Uterus (tissue), 4 donors: ENCODE measurements around the gene USP47. TPM values are rescaled to one million over a fixed set of nuclear protein-coding genes. Genes with fewer than 3 reads are reported as not detected.

Experiments
- DNase-seq, 2 donors: peaks; one replicate each; pipeline ENCODE4 v3.0.0-alpha.2; 2019 to 2020
- H3K27ac ChIP-seq, 2 donors: fragments of 200-600 bp; sonication (generic); 1 replicate in 1 of 2; 2 replicates in 1 of 2; pipeline ENCODE4 v1.5.1; 2016 to 2018
- H3K27me3 ChIP-seq, 2 donors: fragments of 200-600 bp; sonication (generic); one replicate each; pipeline ENCODE4 v1.5.1; 2018 to 2019; ENCODE audit warnings: control low read depth in 1 of 2
- H3K36me3 ChIP-seq, 2 donors: fragments of 200-600 bp; sonication (generic); one replicate each; pipeline ENCODE4 v1.5.1; 2019; ENCODE audit warnings: control low read depth in 1 of 2
- H3K4me1 ChIP-seq, 2 donors: fragments of 200-600 bp; sonication (generic); one replicate each; pipeline ENCODE4 v1.5.1; 2018 to 2019; ENCODE audit warnings: control low read depth in 1 of 2
- H3K4me3 ChIP-seq, 2 donors: fragments of 200-600 bp; sonication (generic); 1 replicate in 1 of 2; 2 replicates in 1 of 2; pipeline ENCODE4 v1.5.1; 2018 to 2019; ENCODE audit warnings: mild to moderate bottlenecking in 1 of 2
- H3K9me3 ChIP-seq, 2 donors: fragments of 200-600 bp; sonication (generic); one replicate each; pipeline ENCODE4 v1.5.1; 2019; ENCODE audit warnings: control low read depth in 1 of 2
- POLR2A ChIP-seq, 2 donors: fragments of 450-650 bp; IDR thresholded peaks; one replicate each; pipeline ENCODE4 v1.6.1; 2016; ENCODE audit warnings: antibody characterized with exemption in 2 of 2, mild to moderate bottlenecking in 1 of 2, moderate library complexity in 1 of 2
- intact Hi-C: fragments of 100-400 bp; cut with DNase I; formaldehyde crosslinking; loops from one replicate; pipeline ENCODE4 v1.15.1; 2023; ENCODE audit warnings: low total_unique reads
- total RNA-seq, 4 donors: library from RNA; depleted of rRNA in 3 of 4; stranded (reverse); fragments of >200 nt in 3 of 4; gene quantifications; one replicate each; pipeline versions ENCODE4 v1.1.0 to v1.2.4, GENCODE V29; 2014 to 2023
- TF ChIP-seq, protein P1 (sequence below), 4 experiments: fragments of 200-600 bp in 2 of 4; fragments of 450-650 bp in 2 of 4; sonication (generic) in 2 of 4; IDR thresholded peaks; one replicate each; pipeline ENCODE4 v1.5.1; 2016 to 2019; ENCODE audit warnings: antibody characterized with exemption in 4 of 4, mild to moderate bottlenecking in 2 of 4, moderate library complexity in 1 of 4
- donor health status: DM: yes; HTN: yes; CAD: no.

The USP47 gene
- total RNA-seq, 4 donors from 2014 or later: 83.4 to 247 (median 146) TPM

DNA sequence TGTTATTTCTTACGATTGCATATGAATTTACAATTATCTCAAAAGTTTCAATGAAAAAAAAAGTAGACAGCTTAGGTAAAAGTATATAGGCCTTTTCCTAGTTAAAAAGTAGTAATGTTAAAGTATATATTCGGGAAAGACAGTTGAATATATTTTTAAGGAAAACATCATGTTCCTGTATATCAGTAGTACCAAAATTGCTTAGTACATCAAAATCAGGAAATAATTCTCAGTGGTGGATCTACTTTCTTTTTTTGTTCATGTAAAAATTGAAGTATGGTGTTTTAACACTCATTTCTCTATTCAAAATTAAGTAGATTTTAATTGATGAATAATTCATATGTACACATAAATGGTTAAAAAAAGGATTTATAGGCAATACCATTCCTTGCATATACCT lies 73.9 kb downstream of the USP47 start:
- Histone ChIP-seq H3K27ac (no peak overlapping the region), H3K27me3 (no peaks in the 10 kb centered on the region), H3K36me3 (no peaks in the 10 kb centered on the region), H3K4me3 (no peak overlapping the region), H3K9me3 (no peaks in the 10 kb centered on the region), H3K4me1 (peaks cover 0 to 3% of the 10 kb centered on the region in 2 donors)
- intact Hi-C loops: no loop called here
- no peak for TF ChIP-seq POLR2A (IDR thresholded peaks at IDR 0.05)
- TF ChIP-seq, protein P1, sequence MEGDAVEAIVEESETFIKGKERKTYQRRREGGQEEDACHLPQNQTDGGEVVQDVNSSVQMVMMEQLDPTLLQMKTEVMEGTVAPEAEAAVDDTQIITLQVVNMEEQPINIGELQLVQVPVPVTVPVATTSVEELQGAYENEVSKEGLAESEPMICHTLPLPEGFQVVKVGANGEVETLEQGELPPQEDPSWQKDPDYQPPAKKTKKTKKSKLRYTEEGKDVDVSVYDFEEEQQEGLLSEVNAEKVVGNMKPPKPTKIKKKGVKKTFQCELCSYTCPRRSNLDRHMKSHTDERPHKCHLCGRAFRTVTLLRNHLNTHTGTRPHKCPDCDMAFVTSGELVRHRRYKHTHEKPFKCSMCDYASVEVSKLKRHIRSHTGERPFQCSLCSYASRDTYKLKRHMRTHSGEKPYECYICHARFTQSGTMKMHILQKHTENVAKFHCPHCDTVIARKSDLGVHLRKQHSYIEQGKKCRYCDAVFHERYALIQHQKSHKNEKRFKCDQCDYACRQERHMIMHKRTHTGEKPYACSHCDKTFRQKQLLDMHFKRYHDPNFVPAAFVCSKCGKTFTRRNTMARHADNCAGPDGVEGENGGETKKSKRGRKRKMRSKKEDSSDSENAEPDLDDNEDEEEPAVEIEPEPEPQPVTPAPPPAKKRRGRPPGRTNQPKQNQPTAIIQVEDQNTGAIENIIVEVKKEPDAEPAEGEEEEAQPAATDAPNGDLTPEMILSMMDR (IDR thresholded peaks at IDR 0.05): no peak
- DNase-seq: no peak

DNA sequence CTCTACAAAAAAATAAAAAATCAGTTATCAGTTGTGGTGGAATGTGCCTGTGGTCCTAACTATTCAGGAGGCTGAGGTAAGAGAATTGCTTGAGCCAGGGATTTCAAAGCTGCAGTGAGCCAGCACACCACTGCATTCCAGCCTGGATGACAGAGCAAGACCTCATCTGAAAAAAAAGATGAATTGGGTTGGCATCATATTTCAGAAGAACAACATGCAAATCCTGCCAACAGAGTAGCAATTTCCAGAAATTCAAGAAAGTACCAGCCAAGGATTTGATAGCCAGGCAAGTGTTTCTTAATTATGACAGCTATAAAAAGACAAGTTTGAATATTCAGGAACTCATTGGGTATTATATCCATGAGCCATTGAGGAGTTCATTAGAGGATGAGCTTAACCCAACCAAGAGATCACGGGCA lies 75.2 kb downstream of the USP47 start:
- Histone ChIP-seq H3K27ac (peak overlapping the region in 1 of 2 donors; percentile 26), H3K27me3 (no peaks in the 10 kb centered on the region), H3K4me1 (peaks cover 0 to 3% of the 10 kb centered on the region in 2 donors), H3K36me3 (no peaks in the 10 kb centered on the region), H3K9me3 (no peaks in the 10 kb centered on the region), H3K4me3 (no peak overlapping the region)
- TF ChIP-seq, protein P1 (IDR thresholded peaks at IDR 0.05): no peak
- TF ChIP-seq POLR2A (IDR thresholded peaks at IDR 0.05): no peak
- DNase-seq: no peak
- intact Hi-C loops: no loop called here

DNA sequence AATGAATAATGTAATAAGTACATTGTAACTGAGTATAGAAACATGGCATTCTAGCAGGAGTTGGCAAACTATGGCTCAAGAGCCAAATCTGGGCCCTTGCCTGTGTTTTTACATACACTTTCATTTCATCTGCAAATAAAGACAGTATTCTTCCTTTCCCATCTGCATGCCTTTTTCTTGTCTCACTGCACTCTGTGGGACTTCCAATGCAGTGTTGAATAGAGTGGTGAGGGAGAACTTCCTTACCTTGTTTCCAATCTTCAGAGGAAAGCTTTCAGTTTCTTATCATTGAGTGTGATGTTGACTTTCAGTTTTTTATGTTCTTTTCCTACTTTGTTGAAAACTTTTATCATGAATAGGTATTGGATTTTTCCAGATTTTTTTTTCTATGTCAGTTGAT lies 82.1 kb downstream of the USP47 start:
- no peaks in the 10 kb centered on the region for H3K4me1 ChIP-seq
- no peak for DNase-seq
- intact Hi-C loops: no loop called here
- no peak overlapping the region for H3K4me3 ChIP-seq
- TF ChIP-seq, protein P1 (IDR thresholded peaks at IDR 0.05): no peak
- no peak for TF ChIP-seq POLR2A (IDR thresholded peaks at IDR 0.05)
- no peaks in the 10 kb centered on the region for H3K36me3 ChIP-seq
- no peaks in the 10 kb centered on the region for H3K27me3 ChIP-seq
- no peak overlapping the region for H3K27ac ChIP-seq
- no peaks in the 10 kb centered on the region for H3K9me3 ChIP-seq

DNA sequence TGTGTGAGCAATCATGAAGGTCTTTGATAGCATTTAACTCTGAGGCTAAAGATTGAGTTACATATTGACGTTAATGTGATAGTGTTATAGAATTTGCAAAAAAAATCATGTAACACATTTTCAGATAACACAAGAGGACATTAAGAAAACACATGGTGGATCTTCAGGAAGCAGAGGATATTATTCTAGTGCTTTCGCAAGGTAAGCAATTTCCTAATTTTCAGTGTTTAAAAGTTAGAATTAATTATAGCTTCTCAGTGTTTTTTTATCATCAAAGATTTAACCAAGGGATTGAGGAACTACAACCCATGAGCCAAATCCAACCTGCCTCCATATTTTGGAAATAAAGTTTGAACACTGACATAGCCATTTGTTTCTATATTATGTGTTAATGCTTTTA lies 88.1 kb downstream of the USP47 start:
- H3K27ac ChIP-seq: no peak overlapping the region
- no peak for DNase-seq
- peaks cover 0 to 4% of the 10 kb centered on the region in 2 donors for H3K4me1 ChIP-seq
- H3K4me3 ChIP-seq: no peak overlapping the region
- no peaks in the 10 kb centered on the region for H3K9me3 ChIP-seq
- H3K36me3 ChIP-seq: no peaks in the 10 kb centered on the region
- TF ChIP-seq POLR2A (IDR thresholded peaks at IDR 0.05): no peak
- TF ChIP-seq, protein P1 (IDR thresholded peaks at IDR 0.05): no peak
- intact Hi-C loops: loop anchor here (10.0 kb wide), 1 partner anchor 345 kb away; no protein-coding TSS in a partner anchor
- H3K27me3 ChIP-seq: no peaks in the 10 kb centered on the region

DNA sequence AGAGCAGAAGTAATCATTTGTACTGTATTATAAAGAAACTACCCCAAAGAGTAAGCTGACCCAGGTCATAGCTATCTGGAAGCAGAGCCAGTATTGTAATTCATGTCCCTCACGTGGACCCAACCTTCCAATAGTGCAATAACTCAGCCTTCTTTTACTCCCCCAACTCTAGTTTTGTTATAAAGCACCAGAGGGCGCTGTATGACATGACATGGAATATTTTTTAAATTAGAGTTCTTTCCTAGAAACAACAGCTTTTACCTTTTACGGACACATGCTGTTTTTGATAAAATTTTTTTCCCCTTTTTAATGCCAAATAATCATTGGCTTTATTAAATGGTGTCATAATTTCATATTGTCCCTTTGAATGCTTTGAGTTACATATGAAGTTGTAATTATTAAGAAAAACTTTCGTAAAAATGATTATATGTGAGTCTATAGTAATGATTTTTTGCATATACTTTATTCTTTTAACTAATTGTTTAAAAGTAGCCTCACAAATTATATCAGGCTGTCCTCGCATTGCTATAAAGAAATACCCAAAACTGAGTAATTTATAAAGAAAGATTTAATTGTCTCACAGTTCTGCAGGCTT lies 89.8 kb downstream of the USP47 start:
- intact Hi-C loops: loop anchor here (10.0 kb wide), 1 partner anchor 343 kb away; no protein-coding TSS in a partner anchor
- peak; percentile 16 to 44 for DNase-seq
- Histone ChIP-seq H3K4me1 (peaks cover 0 to 4% of the 10 kb centered on the region in 2 donors), H3K27ac (peak overlapping the region in 1 of 2 donors; percentile 60), H3K4me3 (no peak overlapping the region), H3K36me3 (no peaks in the 10 kb centered on the region), H3K9me3 (no peaks in the 10 kb centered on the region), H3K27me3 (no peaks in the 10 kb centered on the region)
- TF ChIP-seq POLR2A (IDR thresholded peaks at IDR 0.05): no peak
- TF ChIP-seq, protein P1 (IDR thresholded peaks at IDR 0.05): peak; percentile 65 to 81 (median 74)
